SK-N-MC (cell line): ENCODE data around the gene COPS9.

Experiments used
- DNase-seq: peaks from one replicate; pipeline ENCODE4 v3.0.0-alpha.2; 2011; ENCODE audit warnings: low read depth, low spot score
- H3K27ac ChIP-seq: fragments of 200-600 bp; sonication (generic); 2 replicates; pipeline ENCODE4 v1.5.1; 2016; ENCODE audit warnings: mixed run types
- H3K36me3 ChIP-seq: fragments of 200-600 bp; sonication (generic); 2 replicates; pipeline ENCODE4 v1.6.1; 2017; ENCODE audit warnings: antibody characterized with exemption, low read length, mixed read lengths; ENCODE audit not compliant: insufficient read depth
- H3K4me3 ChIP-seq: fragments of 200-600 bp; sonication (generic); 2 replicates; pipeline ENCODE4 v1.5.1; 2016
- H3K9ac ChIP-seq: fragments of 200-600 bp; sonication (generic); 2 replicates; pipeline ENCODE4 v1.8.0; 2017; ENCODE audit warnings: mixed run types, mixed read lengths; ENCODE audit not compliant: insufficient read length
- H3K9me3 ChIP-seq: fragments of 200-600 bp; sonication (generic); 2 replicates; pipeline ENCODE4 v1.6.1; 2017; ENCODE audit warnings: low read depth, mild to moderate bottlenecking, antibody characterized with exemption, low read length, moderate library complexity, mixed read lengths
- EZH2 ChIP-seq: fragments of 200-600 bp; sonication (generic); IDR thresholded peaks from one replicate; pipeline ENCODE4 v1.6.1; 2017; ENCODE audit warnings: antibody characterized with exemption
- FOXP2 ChIP-seq: optimal IDR thresholded peaks from 2 replicates; pipeline ENCODE3; 2011; ENCODE audit warnings: mild to moderate bottlenecking, moderate library complexity; ENCODE audit not compliant: insufficient read depth; ENCODE audit errors: extremely low read length, control extremely low read depth
- POLR2AphosphoS5 ChIP-seq: IDR thresholded peaks from 2 replicates; pipeline ENCODE4 v1.6.1; 2012; ENCODE audit warnings: mild to moderate bottlenecking, low read depth, low read length, borderline replicate concordance

Gene COPS9

GRCh38 chr2:240166761-240167587, 30.9 kb upstream of the COPS9 start:
- no peak overlapping the region for H3K9ac ChIP-seq
- H3K27ac ChIP-seq, result no peak overlapping the region
- TF ChIP-seq EZH2 (no peak), FOXP2 (no peak), POLR2AphosphoS5 (no peak)
- no peaks in the 10 kb centered on the region for H3K9me3 ChIP-seq
- H3K4me3 ChIP-seq, result no peak overlapping the region
- no peak for DNase-seq
- no peaks in the 10 kb centered on the region for H3K36me3 ChIP-seq

- H3K36me3 ChIP-seq, result no peaks in the 10 kb centered on the region
Measured at GRCh38 chr2:240166191-240166590, 30.1 kb upstream of the COPS9 start.

DNA sequence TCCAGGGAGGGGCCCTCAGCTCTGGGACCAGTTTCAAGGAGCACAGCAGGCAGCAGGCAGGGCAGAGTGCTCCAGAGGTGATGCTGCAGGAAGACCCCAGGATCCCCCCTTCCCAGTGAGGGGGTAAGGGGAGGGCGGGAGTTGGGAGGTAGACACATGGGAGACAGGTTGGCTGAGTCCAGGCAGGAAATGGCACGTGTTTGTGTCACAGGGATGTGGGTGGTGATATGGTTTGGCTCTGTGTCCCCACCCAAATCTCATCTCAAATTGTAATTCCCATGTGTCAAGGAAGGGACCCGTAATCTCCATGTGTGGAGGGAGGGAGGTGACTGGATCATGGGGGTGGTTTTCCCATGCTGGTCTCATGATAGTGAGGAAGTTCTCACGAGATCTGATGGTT, 29.6 kb upstream of the COPS9 start:
- TF ChIP-seq POLR2AphosphoS5, result no peak
- TF ChIP-seq FOXP2, result no peak
- TF ChIP-seq EZH2, result no peak
- Histone ChIP-seq H3K27ac (no peak overlapping the region), H3K9me3 (no peaks in the 10 kb centered on the region), H3K4me3 (no peak overlapping the region), H3K36me3 (no peaks in the 10 kb centered on the region), H3K9ac (no peak overlapping the region)
- DNase-seq, result no peak

More at GRCh38 chr2:240166191-240166590, 30.1 kb upstream of the COPS9 start:
- TF ChIP-seq FOXP2 (no peak), EZH2 (no peak), POLR2AphosphoS5 (no peak)
- H3K9me3 ChIP-seq, result no peaks in the 10 kb centered on the region
- DNase-seq, result no peak
- H3K4me3 ChIP-seq, result no peak overlapping the region
- H3K27ac ChIP-seq, result no peak overlapping the region
- no peak overlapping the region for H3K9ac ChIP-seq

GRCh38 chr2:240165034-240165433, 28.9 kb upstream of the COPS9 start:
- Histone ChIP-seq H3K9me3 (no peaks in the 10 kb centered on the region), H3K27ac (no peak overlapping the region), H3K4me3 (no peak overlapping the region), H3K36me3 (no peaks in the 10 kb centered on the region), H3K9ac (no peak overlapping the region)
- TF ChIP-seq POLR2AphosphoS5, result no peak
- no peak for TF ChIP-seq FOXP2
- no peak for TF ChIP-seq EZH2
- DNase-seq, result no peak

GRCh38 chr2:240164586-240164985, 28.5 kb upstream of the COPS9 start:
- Histone ChIP-seq H3K36me3 (no peaks in the 10 kb centered on the region), H3K27ac (no peak overlapping the region), H3K9me3 (no peaks in the 10 kb centered on the region), H3K4me3 (no peak overlapping the region), H3K9ac (no peak overlapping the region)
- no peak for DNase-seq
- TF ChIP-seq EZH2 (no peak), POLR2AphosphoS5 (no peak), FOXP2 (no peak)

DNA sequence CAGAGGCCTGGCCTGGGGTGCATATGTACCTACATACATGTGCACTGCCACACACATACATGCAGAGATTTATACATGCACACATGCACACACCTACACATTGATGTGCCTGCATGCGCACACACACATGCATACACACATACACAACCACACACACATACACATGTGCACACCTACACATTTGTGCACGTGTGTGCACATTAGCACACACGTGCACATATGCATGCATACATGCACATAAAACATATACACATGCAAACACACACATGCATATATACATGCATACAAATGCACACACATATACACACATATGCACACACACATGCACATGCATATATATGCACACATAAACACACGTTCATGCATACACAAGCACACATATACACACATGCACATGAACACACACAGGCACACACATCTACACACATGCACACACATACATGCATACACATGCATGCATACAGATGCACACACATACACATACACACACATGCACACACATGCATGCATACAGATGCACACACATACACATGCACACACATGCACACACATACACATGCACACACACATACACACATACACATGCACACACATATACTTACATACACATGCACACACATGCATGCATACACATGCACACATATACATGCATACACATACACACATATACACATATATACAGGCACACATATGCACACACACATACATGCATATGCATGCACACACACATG, 27.9 kb upstream of the COPS9 start:
- no peak for DNase-seq
- Histone ChIP-seq H3K36me3 (no peaks in the 10 kb centered on the region), H3K4me3 (no peak overlapping the region), H3K27ac (no peak overlapping the region), H3K9ac (no peak overlapping the region), H3K9me3 (no peaks in the 10 kb centered on the region)
- TF ChIP-seq EZH2, result no peak
- TF ChIP-seq FOXP2, result no peak
- TF ChIP-seq POLR2AphosphoS5, result no peak

DNA sequence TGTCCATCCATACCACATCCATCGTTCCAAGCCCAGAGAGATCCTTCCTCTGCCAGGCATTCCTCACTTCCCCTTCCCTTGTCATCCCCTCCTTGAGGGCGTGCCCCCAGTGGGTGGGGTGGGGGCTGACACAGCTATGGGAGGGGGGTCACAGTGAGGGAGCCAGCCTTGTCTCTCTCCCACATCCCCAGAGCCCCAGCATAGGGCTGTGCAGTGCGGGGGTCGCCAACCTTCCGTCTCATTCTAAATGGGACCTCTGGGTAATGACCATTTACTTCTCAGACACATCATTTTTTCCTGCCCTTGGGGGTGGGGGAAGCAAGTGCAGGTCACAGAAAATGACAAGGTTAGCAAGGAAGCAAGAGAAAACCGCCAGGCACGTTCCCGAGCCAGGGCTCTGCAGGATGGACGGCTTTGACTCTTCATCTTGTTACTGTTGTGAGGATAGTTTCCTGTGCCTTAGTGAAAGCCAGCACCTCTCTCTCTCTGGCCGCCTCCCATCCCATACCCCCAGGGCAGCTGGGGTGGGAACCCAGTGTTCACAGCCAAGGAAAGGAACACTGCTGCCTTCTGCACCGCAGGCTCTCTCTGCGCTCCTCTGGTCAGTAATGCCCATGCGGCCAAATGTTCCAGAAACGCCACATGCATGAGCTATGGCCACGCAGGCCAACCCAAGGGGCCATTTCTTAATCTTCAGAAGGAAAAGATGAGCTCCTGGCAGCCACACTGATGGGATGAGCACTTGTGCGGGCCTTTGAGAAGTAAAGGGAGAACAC, 27.0 kb upstream of the COPS9 start:
- H3K27ac ChIP-seq, result no peak overlapping the region

DNA sequence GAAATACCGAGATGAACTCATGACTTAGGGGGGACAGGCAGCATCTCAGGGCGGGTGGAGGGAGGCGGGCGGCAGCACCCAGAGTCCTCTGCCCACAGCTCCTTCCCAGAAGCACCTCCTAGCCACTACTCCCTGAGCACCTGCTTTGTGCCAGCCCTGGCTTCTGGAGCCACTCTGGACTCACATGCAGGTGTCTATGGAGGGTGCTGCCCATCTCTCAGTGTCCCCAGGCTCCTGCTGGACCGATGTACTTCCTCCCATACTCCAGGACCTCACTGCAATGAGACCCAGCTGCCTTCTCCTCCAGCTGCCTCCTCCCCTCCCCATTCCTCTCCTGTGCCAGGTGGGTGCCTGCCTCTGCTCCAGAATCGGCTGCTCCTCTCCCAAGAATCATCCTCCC, 26.4 kb upstream of the COPS9 start:
- Histone ChIP-seq H3K27ac (no peak overlapping the region), H3K36me3 (no peaks in the 10 kb centered on the region), H3K9me3 (no peaks in the 10 kb centered on the region), H3K9ac (no peak overlapping the region), H3K4me3 (no peak overlapping the region)
- DNase-seq, result no peak
- TF ChIP-seq EZH2, result no peak
- TF ChIP-seq FOXP2, result no peak
- TF ChIP-seq POLR2AphosphoS5, result no peak

More for the DNA sequence above, 27.0 kb upstream of the COPS9 start:
- DNase-seq, result no peak
- no peak for TF ChIP-seq FOXP2
- no peak for TF ChIP-seq EZH2
- TF ChIP-seq POLR2AphosphoS5, result no peak
- no peaks in the 10 kb centered on the region for H3K9me3 ChIP-seq
- no peak overlapping the region for H3K4me3 ChIP-seq
- H3K9ac ChIP-seq, result no peak overlapping the region
- H3K36me3 ChIP-seq, result no peaks in the 10 kb centered on the region
